Occipital lobe (tissue), 2 donors: ENCODE measurements around the gene MET. TPM values are rescaled to one million over a fixed set of nuclear protein-coding genes. Genes with fewer than 3 reads are reported as not detected.
A peak's percentile ranks its signal among the peaks of the same experiment; 100 is the strongest.
"Not testable (repeated sequence)": the region's sequence is repeated elsewhere in the genome, so short reads cannot be mapped to it uniquely, and the experiment has no call there.

Experiments
- DNase-seq: peaks from one replicate; lab custom pipeline; 2025; lab: John Stamatoyannopoulos, UW
- total RNA-seq: library from RNA; depleted of rRNA; stranded (reverse); fragments of >200 nt; gene quantifications from one replicate; pipeline ENCODE4 v1.2.3, GENCODE V29; 2014

MET gene
- 65.5 TPM for total RNA-seq

GRCh38 chr7:116671681-116672595, at the start of gene MET:
MET (plus strand) TSS chr7:116672196; CDS start chr7:116699085, 26,889 bp downstream.
- DNase-seq = peak; percentile 65

- no peak for DNase-seq
These were observed 45.1 kb upstream of the MET start for GRCh38 chr7:116626886-116627285.

- no peak for DNase-seq
These were observed 42.9 kb upstream of the MET start for GRCh38 chr7:116629051-116629463.

GRCh38 chr7:116630357-116630756, 41.6 kb upstream of the MET start:
- DNase-seq = no peak

- no peak for DNase-seq
These were observed 40.9 kb upstream of the MET start for GRCh38 chr7:116630932-116631671.

GRCh38 chr7:116631676-116632075, 40.3 kb upstream of the MET start:
- DNase-seq = no peak

GRCh38 chr7:116632384-116632783, 39.6 kb upstream of the MET start:
- DNase-seq = no peak

GRCh38 chr7:116633131-116633988, 38.6 kb upstream of the MET start:
- no peak for DNase-seq

- no peak for DNase-seq
These were observed 35.0 kb upstream of the MET start for GRCh38 chr7:116636997-116637396.

- not testable (repeated sequence) for DNase-seq
These were observed 33.4 kb upstream of the MET start for GRCh38 chr7:116638592-116638991.

- no peak for DNase-seq
These were observed 30.3 kb upstream of the MET start for GRCh38 chr7:116641551-116642153.

- DNase-seq = not testable (repeated sequence)
These were observed 28.8 kb upstream of the MET start for GRCh38 chr7:116643148-116643547.

- DNase-seq = no peak
These were observed 27.4 kb upstream of the MET start for GRCh38 chr7:116644628-116645027.

GRCh38 chr7:116647290-116647689, 24.7 kb upstream of the MET start:
- DNase-seq = no peak

GRCh38 chr7:116647861-116648260, 24.1 kb upstream of the MET start:
- no peak for DNase-seq

GRCh38 chr7:116650436-116650835, 21.6 kb upstream of the MET start:
- no peak for DNase-seq

- DNase-seq = no peak
These were observed 19.2 kb upstream of the MET start for GRCh38 chr7:116652793-116653192.

GRCh38 chr7:116653204-116653603, 18.8 kb upstream of the MET start:
- DNase-seq = no peak

- no peak for DNase-seq
These were observed 18.4 kb upstream of the MET start for GRCh38 chr7:116653646-116654045.

GRCh38 chr7:116659248-116659647, 12.7 kb upstream of the MET start:
- not testable (repeated sequence) for DNase-seq

- no peak for DNase-seq
These were observed 10.1 kb upstream of the MET start for GRCh38 chr7:116661865-116662264.
